Sigmoid colon (tissue), 4 donors: ENCODE measurements around the gene PAX5.

Experiments
- POLR2A ChIP-seq, 2 donors: fragments of 450-650 bp; IDR thresholded peaks; one replicate each; pipeline ENCODE4 v1.6.1; 2016; ENCODE audit warnings: antibody characterized with exemption in 2 of 2, mild to moderate bottlenecking in 2 of 2, moderate library complexity in 2 of 2
- POLR2AphosphoS5 ChIP-seq, 4 donors: sonication (generic); formaldehyde crosslinking; IDR thresholded peaks; one replicate each; pipeline ENCODE4 v1.6.1; 2017; ENCODE audit warnings: antibody characterized with exemption in 4 of 4
- TF ChIP-seq, protein P1 (sequence below), 4 experiments: fragments of 450-650 bp in 3 of 4; fragments of 200-600 bp in 1 of 4; IDR thresholded peaks; one replicate each; pipeline ENCODE4 v1.5.1; 2016 to 2019; ENCODE audit warnings: antibody characterized with exemption in 4 of 4, mild to moderate bottlenecking in 3 of 4, moderate library complexity in 2 of 4

DNA sequence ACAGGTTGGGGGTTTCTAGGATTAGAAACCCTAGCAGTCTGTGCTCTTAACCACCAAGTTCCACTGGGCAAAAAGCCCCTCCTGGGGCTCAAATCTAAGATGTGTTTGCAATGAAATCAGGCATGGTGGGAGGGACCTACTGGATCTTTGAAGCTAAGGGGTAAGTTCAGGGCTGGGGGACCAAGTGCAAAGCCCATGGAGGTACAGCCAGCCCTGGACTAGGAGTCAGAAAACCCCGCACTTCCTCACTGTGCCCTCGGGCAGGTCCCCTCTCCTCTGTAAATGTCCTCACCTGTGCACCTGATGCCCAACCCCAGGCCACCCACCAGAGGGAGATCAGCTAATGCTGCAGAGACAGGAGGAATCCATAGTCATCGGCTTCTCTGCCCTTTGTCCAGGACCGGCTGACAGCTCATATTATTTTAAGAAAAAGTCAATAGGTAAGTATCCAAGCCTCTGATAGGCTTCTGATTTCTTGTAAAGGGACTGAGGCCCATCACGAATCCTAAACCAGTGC, 138.3 kb downstream of the PAX5 start:
- TF ChIP-seq POLR2A (IDR thresholded peaks at IDR 0.05) (no peak), POLR2AphosphoS5 (IDR thresholded peaks at IDR 0.05) (no peak)
- TF ChIP-seq, protein P1, sequence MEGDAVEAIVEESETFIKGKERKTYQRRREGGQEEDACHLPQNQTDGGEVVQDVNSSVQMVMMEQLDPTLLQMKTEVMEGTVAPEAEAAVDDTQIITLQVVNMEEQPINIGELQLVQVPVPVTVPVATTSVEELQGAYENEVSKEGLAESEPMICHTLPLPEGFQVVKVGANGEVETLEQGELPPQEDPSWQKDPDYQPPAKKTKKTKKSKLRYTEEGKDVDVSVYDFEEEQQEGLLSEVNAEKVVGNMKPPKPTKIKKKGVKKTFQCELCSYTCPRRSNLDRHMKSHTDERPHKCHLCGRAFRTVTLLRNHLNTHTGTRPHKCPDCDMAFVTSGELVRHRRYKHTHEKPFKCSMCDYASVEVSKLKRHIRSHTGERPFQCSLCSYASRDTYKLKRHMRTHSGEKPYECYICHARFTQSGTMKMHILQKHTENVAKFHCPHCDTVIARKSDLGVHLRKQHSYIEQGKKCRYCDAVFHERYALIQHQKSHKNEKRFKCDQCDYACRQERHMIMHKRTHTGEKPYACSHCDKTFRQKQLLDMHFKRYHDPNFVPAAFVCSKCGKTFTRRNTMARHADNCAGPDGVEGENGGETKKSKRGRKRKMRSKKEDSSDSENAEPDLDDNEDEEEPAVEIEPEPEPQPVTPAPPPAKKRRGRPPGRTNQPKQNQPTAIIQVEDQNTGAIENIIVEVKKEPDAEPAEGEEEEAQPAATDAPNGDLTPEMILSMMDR (IDR thresholded peaks at IDR 0.05) = no peak
